GM12873 (cell line): ENCODE results near the gene MGAM2.

Experiments used
- TF ChIP-seq, protein P1 (sequence below): IDR thresholded peaks from 2 replicates; pipeline ENCODE4 v1.5.1; 2012; ENCODE audit warnings: low read depth, mild to moderate bottlenecking, moderate library complexity, low read length, control low read depth; ENCODE audit not compliant: insufficient read depth; ENCODE audit errors: missing control alignments

Gene MGAM2

GRCh38 chr7:142248166-142249160, 136.9 kb downstream of the MGAM2 start:
- TF ChIP-seq, protein P1, sequence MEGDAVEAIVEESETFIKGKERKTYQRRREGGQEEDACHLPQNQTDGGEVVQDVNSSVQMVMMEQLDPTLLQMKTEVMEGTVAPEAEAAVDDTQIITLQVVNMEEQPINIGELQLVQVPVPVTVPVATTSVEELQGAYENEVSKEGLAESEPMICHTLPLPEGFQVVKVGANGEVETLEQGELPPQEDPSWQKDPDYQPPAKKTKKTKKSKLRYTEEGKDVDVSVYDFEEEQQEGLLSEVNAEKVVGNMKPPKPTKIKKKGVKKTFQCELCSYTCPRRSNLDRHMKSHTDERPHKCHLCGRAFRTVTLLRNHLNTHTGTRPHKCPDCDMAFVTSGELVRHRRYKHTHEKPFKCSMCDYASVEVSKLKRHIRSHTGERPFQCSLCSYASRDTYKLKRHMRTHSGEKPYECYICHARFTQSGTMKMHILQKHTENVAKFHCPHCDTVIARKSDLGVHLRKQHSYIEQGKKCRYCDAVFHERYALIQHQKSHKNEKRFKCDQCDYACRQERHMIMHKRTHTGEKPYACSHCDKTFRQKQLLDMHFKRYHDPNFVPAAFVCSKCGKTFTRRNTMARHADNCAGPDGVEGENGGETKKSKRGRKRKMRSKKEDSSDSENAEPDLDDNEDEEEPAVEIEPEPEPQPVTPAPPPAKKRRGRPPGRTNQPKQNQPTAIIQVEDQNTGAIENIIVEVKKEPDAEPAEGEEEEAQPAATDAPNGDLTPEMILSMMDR: no peak

DNA sequence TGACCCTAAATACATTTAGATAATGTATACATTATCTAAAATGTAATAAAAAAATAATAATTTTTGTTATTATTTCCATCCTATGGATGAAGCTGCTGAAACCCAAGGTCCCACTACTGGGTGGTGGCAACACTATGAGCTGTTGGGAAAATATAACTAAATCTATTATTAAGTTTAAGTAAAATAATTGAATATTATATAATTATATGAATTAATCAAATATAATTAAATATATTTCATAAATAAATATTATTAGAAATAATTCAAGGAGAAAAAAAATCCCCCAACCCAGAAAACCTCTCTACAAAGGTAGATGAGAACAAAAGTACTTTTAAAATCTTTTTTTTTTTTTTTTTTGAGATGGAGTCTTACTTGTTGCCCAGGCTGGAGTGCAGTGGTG, 138.4 kb downstream of the MGAM2 start:
- TF ChIP-seq, protein P1: no peak

DNA sequence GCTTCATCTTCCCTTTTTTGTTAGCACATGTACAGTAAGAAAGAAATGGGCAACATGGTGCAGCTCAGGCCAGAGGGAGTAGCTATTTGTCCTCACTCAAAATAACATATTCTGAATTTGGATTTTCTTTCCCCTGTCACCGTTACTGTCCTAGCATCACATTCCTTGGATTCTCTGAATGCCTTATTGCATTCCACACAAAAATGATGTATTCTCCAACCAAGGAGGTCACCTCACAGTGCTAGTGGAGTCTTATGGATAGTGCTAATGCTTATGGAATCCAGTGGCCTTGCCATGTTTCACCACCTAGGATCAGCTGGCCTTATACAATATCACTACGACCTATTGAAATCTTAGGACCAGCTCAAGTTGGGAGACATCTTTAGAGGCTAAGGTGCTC, 139.2 kb downstream of the MGAM2 start:
- TF ChIP-seq, protein P1: no peak

DNA sequence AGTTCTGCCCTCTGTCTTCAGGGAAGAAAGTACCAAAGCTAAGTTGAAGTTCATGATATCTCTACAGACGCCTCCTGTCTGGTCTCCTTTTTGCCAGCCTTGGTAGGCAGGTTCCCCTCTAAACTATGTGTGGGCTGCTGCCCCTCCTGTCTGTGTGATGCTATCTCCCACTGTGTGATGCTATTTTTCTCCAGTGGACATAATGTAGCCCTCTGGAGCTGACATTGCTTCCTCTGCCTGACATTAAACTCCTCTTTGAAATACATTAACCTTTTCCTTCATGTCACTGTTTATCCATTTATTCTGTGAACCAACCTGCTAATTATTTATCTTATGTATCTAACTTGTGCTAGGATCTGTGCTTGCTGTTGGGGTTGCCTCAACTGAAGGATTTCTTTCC, 146.4 kb downstream of the MGAM2 start, which contains the start of gene PRSS58:
Gene PRSS58, minus strand, starts transcription at position 101 of the 400 bp plus-strand sequence. CDS start 351 bp downstream, outside the sequence.
- TF ChIP-seq, protein P1: no peak

- TF ChIP-seq, protein P1: no peak
Measured at GRCh38 chr7:142263598-142264380, 152.3 kb downstream of the MGAM2 start.
